ENCODE results near the gene SLC38A1. TPM values are rescaled to one million over a fixed set of nuclear protein-coding genes. Genes with fewer than 3 reads are reported as not detected.
"Not testable (repeated sequence)": the region's sequence is repeated elsewhere in the genome, so short reads cannot be mapped to it uniquely, and the experiment has no call there.

Gene SLC38A1
- total RNA-seq, 1 donor from 2014 or later = 58.5 TPM

DNA sequence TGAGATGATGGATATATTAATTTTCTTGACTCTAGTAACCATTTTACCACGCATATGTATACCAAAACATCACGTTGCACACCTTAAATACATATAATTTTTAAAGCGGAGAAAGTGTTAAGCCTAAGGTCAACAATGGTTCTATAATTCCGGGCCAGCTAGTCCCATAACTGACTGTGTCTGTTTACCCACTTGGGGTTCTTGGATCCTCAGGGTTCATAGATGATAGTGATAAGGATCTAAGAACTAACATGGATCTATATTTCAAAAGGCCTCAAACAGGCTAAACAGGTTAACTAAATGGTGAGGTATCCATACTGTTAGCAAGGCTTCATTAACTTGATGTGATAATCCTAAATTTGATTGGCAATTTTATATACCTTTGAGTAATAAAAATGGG is 9.8 kb downstream of the SLC38A1 start:
- H3K9me3 ChIP-seq = no peaks in the 10 kb centered on the region
- H3K36me3 ChIP-seq = no peaks in the 10 kb centered on the region
- TF ChIP-seq CTCF (IDR thresholded peaks at IDR 0.05) = no peak
- no peak for DNase-seq
- H3K4me1 ChIP-seq = peaks cover 7% of the 10 kb centered on the region
- ATAC-seq = no peak
- intact Hi-C loops (cut with DNase I) = no loop called here
- H3K27ac ChIP-seq = no peak overlapping the region
- no peak overlapping the region for H3K4me3 ChIP-seq
- no peaks in the 10 kb centered on the region for H3K27me3 ChIP-seq

- no peak for TF ChIP-seq CTCF (IDR thresholded peaks at IDR 0.05)
- Histone ChIP-seq H3K4me3 (no peak overlapping the region), H3K4me1 (peaks cover 7% of the 10 kb centered on the region), H3K9me3 (no peaks in the 10 kb centered on the region), H3K27ac (no peak overlapping the region), H3K36me3 (no peaks in the 10 kb centered on the region), H3K27me3 (no peaks in the 10 kb centered on the region)
- no peak for ATAC-seq
- no peak for DNase-seq
- intact Hi-C loops (cut with DNase I) = no loop called here
Observed at GRCh38 chr12:46258129-46258528, 10.7 kb downstream of the SLC38A1 start.

GRCh38 chr12:46256942-46257341 is 11.9 kb downstream of the SLC38A1 start:
- no peak overlapping the region for H3K27ac ChIP-seq
- H3K9me3 ChIP-seq = no peaks in the 10 kb centered on the region
- TF ChIP-seq CTCF (IDR thresholded peaks at IDR 0.05) = no peak
- no peak for ATAC-seq
- no peaks in the 10 kb centered on the region for H3K36me3 ChIP-seq
- peaks cover 7% of the 10 kb centered on the region for H3K4me1 ChIP-seq
- H3K27me3 ChIP-seq = no peaks in the 10 kb centered on the region
- intact Hi-C loops (cut with DNase I) = no loop called here
- DNase-seq = no peak
- H3K4me3 ChIP-seq = no peak overlapping the region

- intact Hi-C loops (cut with DNase I) = no loop called here
- no peak overlapping the region for H3K4me3 ChIP-seq
- ATAC-seq (no peak), DNase-seq (no peak)
- no peaks in the 10 kb centered on the region for H3K4me1 ChIP-seq
- no peak for TF ChIP-seq CTCF (IDR thresholded peaks at IDR 0.05)
- H3K27ac ChIP-seq = no peak overlapping the region
- no peaks in the 10 kb centered on the region for H3K36me3 ChIP-seq
- H3K9me3 ChIP-seq = no peaks in the 10 kb centered on the region
- H3K27me3 ChIP-seq = no peaks in the 10 kb centered on the region
Observed at GRCh38 chr12:46253544-46254162, 15.2 kb downstream of the SLC38A1 start.

DNA sequence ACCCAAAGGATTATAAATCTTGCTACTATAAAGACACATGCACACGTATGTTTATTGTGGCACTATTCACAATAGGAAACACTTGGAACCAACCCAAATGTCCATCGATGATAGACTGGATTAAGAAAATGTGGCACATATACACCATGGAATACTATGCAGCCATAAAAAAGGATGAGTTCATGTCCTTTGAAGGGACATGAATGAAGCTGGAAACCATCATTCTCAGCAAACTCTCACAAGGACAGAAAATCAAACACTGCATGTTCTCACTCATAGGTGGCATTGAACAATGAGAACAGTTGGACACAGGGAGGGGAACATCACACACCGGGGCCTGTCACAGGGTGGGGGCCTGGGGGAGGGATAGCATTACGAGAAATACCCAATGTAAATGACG is 16.8 kb downstream of the SLC38A1 start:
- H3K36me3 ChIP-seq; H3K27ac ChIP-seq; H3K9me3 ChIP-seq; DNase-seq; H3K4me1 ChIP-seq; intact Hi-C loops (cut with DNase I); H3K27me3 ChIP-seq; H3K4me3 ChIP-seq; ATAC-seq: not testable (repeated sequence)

- H3K4me3 ChIP-seq; ATAC-seq; intact Hi-C loops (cut with DNase I); H3K27me3 ChIP-seq; H3K4me1 ChIP-seq; DNase-seq; H3K36me3 ChIP-seq; H3K9me3 ChIP-seq; H3K27ac ChIP-seq: not testable (repeated sequence)
Observed at GRCh38 chr12:46249960-46250359, 18.9 kb downstream of the SLC38A1 start.
